CD4-positive, alpha-beta T cell treated with Interleukin-6 for 4 hours (primary cell): ENCODE data around the gene LSM14A.
"Not testable (repeated sequence)": the region's sequence is repeated elsewhere in the genome, so short reads cannot be mapped to it uniquely, and the experiment has no call there.

ENCODE experiments used
- DNase-seq: peaks from one replicate; pipeline ENCODE4 v3.0.0-alpha.2; 2020; ENCODE audit warnings: mixed read lengths

LSM14A gene

GRCh38 chr19:34171877-34172660 lies at the start of gene LSM14A:
Gene LSM14A, plus strand, starts transcription at chr19:34172504. Its CDS starts 139 bp downstream, at chr19:34172643.
- peak; percentile 91 for DNase-seq

GRCh38 chr19:34124828-34125227 lies 47.5 kb upstream of the LSM14A start:
- no peak for DNase-seq

GRCh38 chr19:34126966-34127365 lies 45.3 kb upstream of the LSM14A start:
- DNase-seq = no peak

- no peak for DNase-seq
Measured at GRCh38 chr19:34127684-34128189, 44.6 kb upstream of the LSM14A start.

- DNase-seq = no peak
Measured at GRCh38 chr19:34128558-34129250, 43.6 kb upstream of the LSM14A start.

GRCh38 chr19:34131100-34131499 lies 41.2 kb upstream of the LSM14A start:
- no peak for DNase-seq

GRCh38 chr19:34132145-34132544 lies 40.2 kb upstream of the LSM14A start:
- DNase-seq = not testable (repeated sequence)

GRCh38 chr19:34132706-34133105 lies 39.6 kb upstream of the LSM14A start:
- DNase-seq = not testable (repeated sequence)

- DNase-seq = peak; percentile 96
Measured at GRCh38 chr19:34134190-34135053, 37.9 kb upstream of the LSM14A start.

- no peak for DNase-seq
Measured at GRCh38 chr19:34135054-34135800, 37.1 kb upstream of the LSM14A start.

GRCh38 chr19:34135821-34136611 lies 36.3 kb upstream of the LSM14A start:
- no peak for DNase-seq

- DNase-seq = no peak
Measured at GRCh38 chr19:34141025-34141424, 31.3 kb upstream of the LSM14A start.

- no peak for DNase-seq
Measured at GRCh38 chr19:34142440-34142839, 29.9 kb upstream of the LSM14A start.

GRCh38 chr19:34145741-34146202 lies 26.5 kb upstream of the LSM14A start:
- DNase-seq = peak; percentile 61

GRCh38 chr19:34148658-34149185 lies 23.6 kb upstream of the LSM14A start:
- DNase-seq = no peak

- DNase-seq = no peak
Measured at GRCh38 chr19:34149873-34150272, 22.4 kb upstream of the LSM14A start.

GRCh38 chr19:34150558-34150957 lies 21.7 kb upstream of the LSM14A start:
- no peak for DNase-seq

GRCh38 chr19:34151439-34151838 lies 20.9 kb upstream of the LSM14A start:
- DNase-seq = no peak

GRCh38 chr19:34154401-34154800 lies 17.9 kb upstream of the LSM14A start:
- no peak for DNase-seq

GRCh38 chr19:34155686-34156085 lies 16.6 kb upstream of the LSM14A start:
- no peak for DNase-seq

GRCh38 chr19:34158966-34159365 lies 13.3 kb upstream of the LSM14A start:
- DNase-seq = not testable (repeated sequence)
